Tibial nerve (tissue), 4 donors: ENCODE measurements around the gene PPM1L. TPM values are rescaled to one million over a fixed set of nuclear protein-coding genes. Genes with fewer than 3 reads are reported as not detected.
"Not testable (repeated sequence)": the region's sequence is repeated elsewhere in the genome, so short reads cannot be mapped to it uniquely, and the experiment has no call there.

Experiments used
- DNase-seq, 2 donors: peaks; one replicate each; pipeline ENCODE4 v3.0.0-alpha.2; 2019; ENCODE audit warnings: low spot score in 2 of 2
- H3K27ac ChIP-seq, 4 donors: fragments of 200-600 bp; sonication (generic) in 3 of 4; one replicate each; pipeline ENCODE4 v1.5.1; 2017 to 2019; ENCODE audit warnings: mild to moderate bottlenecking in 1 of 4
- H3K27me3 ChIP-seq, 2 donors: fragments of 200-600 bp; sonication (generic) in 1 of 2; one replicate each; pipeline versions ENCODE4 v1.5.1 to v1.6.0; 2017 to 2019
- H3K36me3 ChIP-seq, 3 donors: fragments of 200-600 bp; sonication (generic); one replicate each; pipeline ENCODE4 v1.5.1; 2018 to 2019
- H3K4me1 ChIP-seq, 4 donors: fragments of 200-600 bp; sonication (generic) in 3 of 4; one replicate each; pipeline ENCODE4 v1.5.1; 2017 to 2019
- H3K4me3 ChIP-seq, 4 donors: fragments of 200-600 bp; sonication (generic) in 3 of 4; one replicate each; pipeline ENCODE4 v1.5.1; 2017 to 2019; ENCODE audit warnings: mild to moderate bottlenecking in 1 of 4, moderate library complexity in 1 of 4
- H3K9me3 ChIP-seq, 4 donors: fragments of 200-600 bp; sonication (generic) in 3 of 4; one replicate each; pipeline ENCODE4 v1.5.1; 2017 to 2019
- EP300 ChIP-seq, 2 donors: sonication (generic); formaldehyde crosslinking; IDR thresholded peaks; one replicate each; pipeline ENCODE4 v1.6.1; 2017; ENCODE audit warnings: antibody characterized with exemption in 2 of 2, mild to moderate bottlenecking in 1 of 2
- POLR2A ChIP-seq, 2 donors: fragments of 450-650 bp; IDR thresholded peaks; one replicate each; pipeline ENCODE4 v1.6.1; 2017; ENCODE audit warnings: antibody characterized with exemption in 2 of 2, mild to moderate bottlenecking in 2 of 2, moderate library complexity in 2 of 2
- WGBS, 2 donors: methylation state at CpG; one replicate each; pipeline ENCODE4 v1.1.5; 2018; 5-methylcytosine and 5-hydroxymethylcytosine counted together
- total RNA-seq, 4 donors: library from RNA; depleted of rRNA; stranded (reverse); fragments of >200 nt; gene quantifications; one replicate each; pipeline ENCODE4 v1.1.0, GENCODE V29; 2016
- TF ChIP-seq, protein P1 (sequence below), 5 experiments: fragments of 200-600 bp in 3 of 5; fragments of 450-650 bp in 2 of 5; sonication (generic) in 3 of 5; IDR thresholded peaks; one replicate each; pipeline ENCODE4 v1.5.1; 2016 to 2019; ENCODE audit warnings: antibody characterized with exemption in 5 of 5, mild to moderate bottlenecking in 3 of 5, moderate library complexity in 2 of 5

Gene PPM1L
- total RNA-seq, 4 donors from 2014 or later: 13.2 to 41.0 (median 24.3) TPM

DNA sequence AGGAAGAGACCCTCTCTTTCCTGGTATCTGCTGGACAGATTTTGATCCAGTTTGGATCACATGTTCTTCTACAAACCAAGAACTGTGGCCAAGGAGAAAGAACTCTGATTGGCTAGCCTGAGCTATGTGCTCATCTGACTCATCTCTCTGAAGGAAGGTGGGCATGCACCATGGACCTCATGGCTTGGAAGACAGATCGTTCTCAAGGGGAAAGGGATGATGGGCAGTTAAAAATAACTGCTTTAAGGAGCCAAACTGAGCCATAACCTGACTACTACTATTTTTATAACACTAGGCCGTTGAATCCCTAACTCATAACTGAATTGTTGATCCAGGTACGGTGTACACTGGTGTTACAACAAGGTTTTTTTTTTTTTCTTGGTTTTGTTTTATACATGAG, 236.7 kb downstream of the PPM1L start:
- Histone ChIP-seq H3K9me3 (no peaks in the 10 kb centered on the region), H3K36me3 (no peaks in the 10 kb centered on the region), H3K27me3 (no peaks in the 10 kb centered on the region), H3K27ac (no peak overlapping the region), H3K4me1 (no peaks in the 10 kb centered on the region), H3K4me3 (no peak overlapping the region)
- no peak for DNase-seq
- 83 to 91% methylated on average over 3 of the region's 3 CpGs for WGBS, 2 donors
- TF ChIP-seq, protein P1, sequence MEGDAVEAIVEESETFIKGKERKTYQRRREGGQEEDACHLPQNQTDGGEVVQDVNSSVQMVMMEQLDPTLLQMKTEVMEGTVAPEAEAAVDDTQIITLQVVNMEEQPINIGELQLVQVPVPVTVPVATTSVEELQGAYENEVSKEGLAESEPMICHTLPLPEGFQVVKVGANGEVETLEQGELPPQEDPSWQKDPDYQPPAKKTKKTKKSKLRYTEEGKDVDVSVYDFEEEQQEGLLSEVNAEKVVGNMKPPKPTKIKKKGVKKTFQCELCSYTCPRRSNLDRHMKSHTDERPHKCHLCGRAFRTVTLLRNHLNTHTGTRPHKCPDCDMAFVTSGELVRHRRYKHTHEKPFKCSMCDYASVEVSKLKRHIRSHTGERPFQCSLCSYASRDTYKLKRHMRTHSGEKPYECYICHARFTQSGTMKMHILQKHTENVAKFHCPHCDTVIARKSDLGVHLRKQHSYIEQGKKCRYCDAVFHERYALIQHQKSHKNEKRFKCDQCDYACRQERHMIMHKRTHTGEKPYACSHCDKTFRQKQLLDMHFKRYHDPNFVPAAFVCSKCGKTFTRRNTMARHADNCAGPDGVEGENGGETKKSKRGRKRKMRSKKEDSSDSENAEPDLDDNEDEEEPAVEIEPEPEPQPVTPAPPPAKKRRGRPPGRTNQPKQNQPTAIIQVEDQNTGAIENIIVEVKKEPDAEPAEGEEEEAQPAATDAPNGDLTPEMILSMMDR (IDR thresholded peaks at IDR 0.05): no peak
- TF ChIP-seq EP300 (IDR thresholded peaks at IDR 0.05) (no peak), POLR2A (IDR thresholded peaks at IDR 0.05) (no peak)

DNA sequence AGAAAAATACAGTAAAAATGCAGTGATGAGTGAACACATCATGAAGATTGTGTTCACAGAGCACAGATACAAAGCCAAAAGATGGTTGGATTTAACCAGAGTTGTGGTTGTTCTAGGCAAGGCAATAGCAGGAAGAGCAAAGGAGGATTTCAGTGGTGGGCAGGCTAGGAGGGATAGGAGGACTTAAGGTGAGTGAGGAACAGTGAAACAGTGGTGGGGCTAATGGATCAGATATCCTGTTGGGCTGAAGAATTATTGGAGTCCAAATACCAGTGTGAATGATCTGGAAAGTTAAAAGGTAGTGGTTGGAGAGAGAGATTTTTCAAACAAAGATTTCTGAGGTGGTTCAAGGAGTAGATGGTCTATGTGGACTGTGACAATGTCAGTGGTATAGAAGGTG, 240.8 kb downstream of the PPM1L start:
- no peaks in the 10 kb centered on the region for H3K4me1 ChIP-seq
- H3K27me3 ChIP-seq: no peaks in the 10 kb centered on the region
- H3K36me3 ChIP-seq: no peaks in the 10 kb centered on the region
- H3K4me3 ChIP-seq: no peak overlapping the region
- H3K9me3 ChIP-seq: peaks cover 0 to 5% (median 0%) of the 10 kb centered on the region in 4 donors
- TF ChIP-seq POLR2A (IDR thresholded peaks at IDR 0.05) (no peak), EP300 (IDR thresholded peaks at IDR 0.05) (no peak)
- TF ChIP-seq, protein P1 (IDR thresholded peaks at IDR 0.05): no peak
- no peak overlapping the region for H3K27ac ChIP-seq
- DNase-seq: no peak

DNA sequence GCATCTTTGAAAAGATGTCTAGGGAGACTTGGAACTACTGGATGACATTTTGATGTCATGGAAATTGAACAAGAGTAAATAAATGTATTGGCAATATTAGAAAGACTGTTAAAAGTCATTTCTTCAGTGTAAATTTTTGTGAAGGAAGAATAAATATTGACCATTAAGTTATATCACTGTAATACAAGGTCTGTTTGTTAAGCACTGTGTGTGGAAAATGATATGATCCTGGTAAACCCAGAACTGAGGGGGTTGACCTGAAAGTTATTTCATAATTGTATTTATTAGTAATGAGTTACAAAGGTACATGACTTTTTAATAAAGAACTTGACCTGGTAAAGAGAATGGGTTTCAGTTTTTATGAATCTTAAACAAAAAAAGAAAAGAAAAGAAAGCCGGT, 242.6 kb downstream of the PPM1L start:
- no peak overlapping the region for H3K4me3 ChIP-seq

DNA sequence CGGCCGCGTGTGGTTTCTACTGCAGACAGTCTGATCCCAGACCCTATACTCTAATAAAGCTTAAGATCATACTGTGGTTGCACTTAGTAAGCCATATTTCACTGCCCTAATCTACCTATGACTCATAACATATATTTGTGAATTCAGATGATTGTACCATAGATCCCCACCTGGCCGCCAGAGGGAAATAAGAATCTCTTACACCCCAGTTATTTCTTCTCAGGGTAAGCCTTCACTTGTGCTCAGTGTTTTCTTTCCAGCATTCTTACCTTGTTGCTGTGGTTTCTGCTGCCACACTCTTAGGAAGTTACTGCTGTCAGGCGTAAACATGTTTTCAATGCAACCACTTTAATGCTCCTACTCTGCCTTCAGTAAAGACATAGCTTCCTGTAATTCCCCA, 243.2 kb downstream of the PPM1L start:
- Histone ChIP-seq H3K4me3 (no peak overlapping the region), H3K27me3 (no peaks in the 10 kb centered on the region), H3K27ac (no peak overlapping the region), H3K4me1 (no peaks in the 10 kb centered on the region), H3K36me3 (no peaks in the 10 kb centered on the region), H3K9me3 (peaks cover 0 to 5% (median 0%) of the 10 kb centered on the region in 4 donors)
- no peak for TF ChIP-seq EP300 (IDR thresholded peaks at IDR 0.05)
- WGBS, 2 donors: 87 to 91% methylated on average over 5 of the region's 5 CpGs
- no peak for DNase-seq

More for the DNA sequence above, 242.6 kb downstream of the PPM1L start:
- H3K27ac ChIP-seq: no peak overlapping the region
- WGBS, 2 donors: 86 to 95% methylated on average over 1 of the region's 1 CpG
- DNase-seq: no peak
- H3K9me3 ChIP-seq: peaks cover 0 to 5% (median 0%) of the 10 kb centered on the region in 4 donors
- H3K4me1 ChIP-seq: no peaks in the 10 kb centered on the region
- TF ChIP-seq POLR2A (IDR thresholded peaks at IDR 0.05): no peak
- TF ChIP-seq EP300 (IDR thresholded peaks at IDR 0.05): no peak
- H3K36me3 ChIP-seq: no peaks in the 10 kb centered on the region
- no peaks in the 10 kb centered on the region for H3K27me3 ChIP-seq

DNA sequence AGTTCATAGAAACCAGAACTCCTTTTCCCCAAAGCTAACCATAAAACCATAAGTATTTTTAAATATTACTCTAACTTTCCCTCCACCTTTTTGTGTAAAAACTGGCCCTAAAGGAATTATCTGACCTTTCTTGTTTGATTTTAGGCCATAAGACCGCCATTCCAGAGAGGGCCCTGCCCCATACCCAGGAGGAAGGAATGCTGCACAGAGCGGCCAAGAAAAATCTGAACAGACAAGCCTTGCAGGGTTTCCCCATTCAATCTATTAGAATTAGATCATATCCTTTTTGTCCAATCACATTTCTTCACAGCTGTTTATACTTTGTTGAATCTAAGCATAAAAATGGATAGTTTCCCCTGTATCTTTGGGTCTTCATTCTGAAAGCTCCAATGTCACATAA, 252.1 kb downstream of the PPM1L start:
- TF ChIP-seq EP300 (IDR thresholded peaks at IDR 0.05): no peak
- TF ChIP-seq, protein P1 (IDR thresholded peaks at IDR 0.05): no peak
- TF ChIP-seq POLR2A (IDR thresholded peaks at IDR 0.05): no peak
- no peak overlapping the region for H3K4me3 ChIP-seq
- no peak overlapping the region for H3K27ac ChIP-seq
- peaks cover 0 to 3% (median 1%) of the 10 kb centered on the region in 4 donors for H3K9me3 ChIP-seq
- 53 to 72% methylated on average over 2 of the region's 2 CpGs for WGBS, 2 donors
- H3K36me3 ChIP-seq: no peaks in the 10 kb centered on the region
- no peaks in the 10 kb centered on the region for H3K27me3 ChIP-seq
- H3K4me1 ChIP-seq: no peaks in the 10 kb centered on the region
- DNase-seq: no peak

DNA sequence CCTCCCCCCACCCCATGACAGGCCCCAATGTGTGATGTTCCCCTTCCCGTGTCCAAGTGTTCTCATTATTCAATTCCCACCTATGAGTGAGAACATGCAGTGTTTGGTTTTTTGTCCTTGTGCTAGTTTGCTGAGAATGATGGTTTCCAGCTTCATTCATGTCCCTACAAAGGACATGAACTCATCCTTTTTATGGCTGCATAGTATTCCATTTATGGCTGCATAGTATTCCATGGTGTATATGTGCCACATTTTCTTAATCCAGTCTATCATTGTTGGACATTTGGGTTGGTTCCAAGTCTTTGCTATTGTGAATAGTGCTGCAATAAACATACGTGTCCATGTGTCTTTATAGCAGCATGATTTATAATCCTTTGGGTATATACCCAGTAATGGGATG, 254.1 kb downstream of the PPM1L start:
- WGBS, 2 donors: 92 to 98% methylated on average over 2 of the region's 2 CpGs
- not testable (repeated sequence) for DNase-seq, H3K4me3 ChIP-seq, H3K4me1 ChIP-seq, H3K27me3 ChIP-seq, H3K36me3 ChIP-seq, H3K27ac ChIP-seq, H3K9me3 ChIP-seq
